T-cell (primary cell): ENCODE results near the gene FANCF. TPM values are rescaled to one million over a fixed set of nuclear protein-coding genes. Genes with fewer than 3 reads are reported as not detected.

Experiments
- ATAC-seq, 4 experiments: fragments of 200-7000 bp in 3 of 4; fragments of 150-1000 bp in 1 of 4; cut with Tn5 transposase; replicated peaks in 1 of 4; 1 replicate in 3 of 4; 2 replicates in 1 of 4; pipeline ENCODE4 v1.10.0; 2021; ENCODE audit warnings: moderate library complexity in 3 of 4, mild to moderate bottlenecking in 2 of 4, moderate number of reproducible peaks in 1 of 4
- CTCF ChIA-PET, 2 donors: fragments of 300-600 bp; sonication (Branson Sonifier 250); formaldehyde crosslinking; loops; one replicate each; lab custom pipeline; 2022; ENCODE audit warnings: antibody characterized with exemption in 2 of 2; lab: Charles Lee
- POLR2A ChIA-PET, 2 donors: fragments of 300-600 bp; sonication (Branson Sonifier 250); formaldehyde crosslinking; loops; one replicate each; lab custom pipeline; 2022; ENCODE audit warnings: antibody characterized with exemption in 2 of 2; lab: Charles Lee
- DNase-seq, 35 experiments: peaks; one replicate each; pipeline versions ENCODE4 v3.0.0 to v3.0.0-alpha.2; 2013 to 2023
- H3K27ac ChIP-seq: one replicate; pipeline ENCODE4 v1.5.1; 2013; ENCODE audit warnings: low read length
- H3K27me3 ChIP-seq, 2 experiments: replicated peaks in 1 of 2; 1 replicate in 1 of 2; 2 replicates in 1 of 2; pipeline versions ENCODE4 v1.6.1 to v1.7.0; 2013; ENCODE audit warnings: low read length in 1 of 2, mixed read lengths in 1 of 2; ENCODE audit not compliant: control insufficient read depth in 2 of 2, insufficient read depth in 2 of 2; ENCODE audit errors: extremely low read depth in 1 of 2
- H3K36me3 ChIP-seq, 2 donors: 1 replicate in 1 of 2; 2 replicates in 1 of 2; pipeline versions ENCODE4 v1.6.1 to v1.7.0; 2013; ENCODE audit warnings: low read length in 1 of 2; ENCODE audit not compliant: control insufficient read depth in 2 of 2, insufficient read depth in 1 of 2; ENCODE audit errors: extremely low read depth in 1 of 2
- H3K4me1 ChIP-seq, 2 experiments: 1 replicate in 1 of 2; 2 replicates in 1 of 2; pipeline versions ENCODE4 v1.6.1 to v1.7.0; 2013; ENCODE audit warnings: low read length in 2 of 2, mixed read lengths in 1 of 2; ENCODE audit not compliant: insufficient read depth in 2 of 2, control insufficient read depth in 1 of 2; ENCODE audit errors: extremely low read depth in 1 of 2
- H3K4me3 ChIP-seq, 2 donors: 1 replicate in 1 of 2; 2 replicates in 1 of 2; pipeline versions ENCODE4 v1.5.1 to v1.7.0; 2013; ENCODE audit warnings: mild to moderate bottlenecking in 2 of 2, low read length in 1 of 2, moderate library complexity in 1 of 2; ENCODE audit not compliant: control insufficient read depth in 1 of 2; ENCODE audit errors: extremely low read depth in 1 of 2
- H3K9me3 ChIP-seq: 2 replicates; pipeline ENCODE4 v1.7.0; 2013
- H3K27ac Mint-ChIP-seq, 2 donors: one replicate each; pipeline ENCODE4 v1.8.0; 2020 to 2021; ENCODE audit warnings: mild to moderate bottlenecking in 2 of 2, mixed read lengths in 2 of 2
- H3K27me3 Mint-ChIP-seq, 2 donors: one replicate each; pipeline ENCODE4 v1.8.0; 2021 to 2022; ENCODE audit warnings: mixed read lengths in 2 of 2
- H3K36me3 Mint-ChIP-seq: one replicate; pipeline ENCODE4 v1.8.0; 2021; ENCODE audit warnings: mixed read lengths
- H3K4me1 Mint-ChIP-seq, 3 donors: one replicate each; pipeline ENCODE4 v1.8.0; 2020 to 2022; ENCODE audit warnings: mixed read lengths in 3 of 3, mild to moderate bottlenecking in 1 of 3
- H3K4me3 Mint-ChIP-seq, 3 donors: one replicate each; pipeline ENCODE4 v1.8.0; 2020 to 2022; ENCODE audit warnings: mild to moderate bottlenecking in 3 of 3, mixed read lengths in 3 of 3, moderate library complexity in 3 of 3
- H3K9me3 Mint-ChIP-seq, 3 donors: one replicate each; pipeline ENCODE4 v1.8.0; 2020 to 2022; ENCODE audit warnings: mixed read lengths in 3 of 3
- whole genome bisulfite sequencing: methylation state at CpG from one replicate; pipeline ENCODE4 v1.1.5; 2013; ENCODE audit warnings: missing lambda C conversion rate; ENCODE audit not compliant: insufficient coverage; 5-methylcytosine and 5-hydroxymethylcytosine counted together
- total RNA-seq, 35 experiments: library from RNA in 6 of 35; stranded (reverse) in 6 of 35; fragments of 120-200 nt in 1 of 35; gene quantifications; one replicate each; pipeline versions ENCODE4 v1.2.1 to v1.2.4 and lab custom pipeline; 2013 to 2026

FANCF gene
- total RNA-seq, 5 donors from 2014 or later (not counting 1 experiment from before 2014, with no cell fraction given) = 8.5 to 23.5 (median 22.2) TPM

- ATAC-seq = no peak
- no peaks in the 10 kb centered on the region for H3K9me3 Mint-ChIP-seq
- Histone ChIP-seq H3K27ac (no peak overlapping the region), H3K4me1 (no peaks in the 10 kb centered on the region), H3K9me3 (no peaks in the 10 kb centered on the region), H3K27me3 (no peaks in the 10 kb centered on the region), H3K4me3 (no peak overlapping the region), H3K36me3 (no peaks in the 10 kb centered on the region)
- H3K27me3 Mint-ChIP-seq = peaks cover 2 to 3% of the 10 kb centered on the region in 2 donors
- WGBS = no CpG with 5 or more reads among the region's 2 CpGs
- no peaks in the 10 kb centered on the region for H3K36me3 Mint-ChIP-seq
- CTCF ChIA-PET = interaction anchor here in 1 of 2 donors (0.5 to 1.2 kb wide), 3 partner anchors 14 to 190 kb away, joined by 3 read pairs; no protein-coding TSS in a partner anchor
- no peak overlapping the region for H3K4me3 Mint-ChIP-seq
- DNase-seq = no peak
- POLR2A ChIA-PET = no interaction called here
- no peaks in the 10 kb centered on the region for H3K4me1 Mint-ChIP-seq
- H3K27ac Mint-ChIP-seq = no peak overlapping the region
Observed at GRCh38 chr11:22577854-22578253, 47.8 kb downstream of the FANCF start.

Other genes starting within 250 kb of the FANCF start
- 1 to 10 TPM; 2.1 to 4.2 (median 2.6) TPM for gene GAS2, start 40.8 kb upstream of the FANCF start, total RNA-seq
- 10 to 100 TPM; 40.9 to 53.4 (median 48.4) TPM for gene SVIP, start 204.0 kb upstream of the FANCF start, total RNA-seq
- gene CCDC179, start 234.7 kb upstream of the FANCF start, total RNA-seq = not detected